Liver (tissue), 9 donors: ENCODE results near the gene OR4D9. TPM values are rescaled to one million over a fixed set of nuclear protein-coding genes. Genes with fewer than 3 reads are reported as not detected.
"Not testable (repeated sequence)": the region's sequence is repeated elsewhere in the genome, so short reads cannot be mapped to it uniquely, and the experiment has no call there.

Source experiments
- DNase-seq: peaks from one replicate; pipeline ENCODE4 v3.0.0-alpha.2; 2017; ENCODE audit warnings: low spot score
- H3K27ac ChIP-seq, 2 donors: one replicate each; pipeline ENCODE4 v1.7.0; 2013; ENCODE audit warnings: inconsistent platforms in 2 of 2, low read length in 2 of 2, control low read depth in 1 of 2, low read depth in 1 of 2, mild to moderate bottlenecking in 1 of 2
- H3K27me3 ChIP-seq, 4 donors: one replicate each; pipeline versions ENCODE4 v1.6.1 to v1.7.0; 2013; ENCODE audit warnings: low read length in 3 of 4, inconsistent platforms in 1 of 4, mild to moderate bottlenecking in 1 of 4, moderate library complexity in 1 of 4; ENCODE audit not compliant: control insufficient read depth in 4 of 4, insufficient read depth in 4 of 4
- H3K36me3 ChIP-seq, 4 donors: one replicate each; pipeline versions ENCODE4 v1.6.1 to v1.7.0; 2013; ENCODE audit warnings: low read length in 3 of 4, mild to moderate bottlenecking in 3 of 4, low read depth in 1 of 4, moderate library complexity in 1 of 4; ENCODE audit not compliant: control insufficient read depth in 4 of 4, insufficient read depth in 3 of 4
- H3K4me1 ChIP-seq, 4 donors: one replicate each; pipeline versions ENCODE4 v1.6.1 to v1.7.0; 2013; ENCODE audit warnings: low read length in 3 of 4, mild to moderate bottlenecking in 3 of 4, moderate library complexity in 1 of 4; ENCODE audit not compliant: control insufficient read depth in 4 of 4, insufficient read depth in 4 of 4
- H3K4me3 ChIP-seq, 3 donors: one replicate each; pipeline versions ENCODE4 v1.6.1 to v1.7.0; 2013; ENCODE audit warnings: low read length in 3 of 3, control low read depth in 1 of 3, low read depth in 1 of 3, mild to moderate bottlenecking in 1 of 3
- H3K9ac ChIP-seq, 2 donors: one replicate each; pipeline ENCODE4 v1.7.0; 2013; ENCODE audit warnings: low read length in 2 of 2, mild to moderate bottlenecking in 2 of 2, moderate library complexity in 2 of 2, control low read depth in 1 of 2, low read depth in 1 of 2
- H3K9me3 ChIP-seq, 4 donors: one replicate each; pipeline versions ENCODE4 v1.6.1 to v1.7.0; 2013; ENCODE audit warnings: low read length in 3 of 4; ENCODE audit not compliant: control insufficient read depth in 4 of 4
- EGR1 ChIP-seq, 2 donors: IDR thresholded peaks; 2 replicates each; pipeline ENCODE4 v1.6.1; 2016 to 2018; ENCODE audit warnings: antibody characterized with exemption in 2 of 2, low read depth in 2 of 2
- FOXA1 ChIP-seq: IDR thresholded peaks from 2 replicates; pipeline ENCODE4 v1.6.1; 2016; ENCODE audit warnings: antibody characterized with exemption
- FOXA2 ChIP-seq: IDR thresholded peaks from 2 replicates; pipeline ENCODE4 v1.6.1; 2016; ENCODE audit warnings: antibody characterized with exemption
- HNF4A ChIP-seq, 2 donors: conservative IDR thresholded peaks; 2 replicates each; pipeline ENCODE4 v1.6.1; 2016; ENCODE audit warnings: antibody characterized with exemption in 2 of 2, mild to moderate bottlenecking in 2 of 2
- HNF4G ChIP-seq: IDR thresholded peaks from 2 replicates; pipeline ENCODE4 v1.6.1; 2016; ENCODE audit warnings: antibody characterized with exemption
- JUND ChIP-seq, 2 donors: IDR thresholded peaks; 2 replicates each; pipeline ENCODE4 v1.6.1; 2016; ENCODE audit warnings: antibody characterized with exemption in 2 of 2
- NR2F2 ChIP-seq: IDR thresholded peaks from 2 replicates; pipeline ENCODE4 v1.6.1; 2016; ENCODE audit warnings: antibody characterized with exemption
- RAD21 ChIP-seq, 2 donors: IDR thresholded peaks; 2 replicates each; pipeline ENCODE4 v1.6.1; 2016; ENCODE audit warnings: antibody characterized with exemption in 2 of 2, mild to moderate bottlenecking in 2 of 2
- RXRA ChIP-seq, 2 donors: IDR thresholded peaks; 2 replicates each; pipeline ENCODE4 v1.6.1; 2017 to 2018; ENCODE audit warnings: antibody characterized with exemption in 2 of 2, mild to moderate bottlenecking in 1 of 2
- SP1 ChIP-seq: IDR thresholded peaks from 2 replicates; pipeline ENCODE4 v1.6.1; 2018; ENCODE audit warnings: antibody characterized with exemption, mild to moderate bottlenecking
- TAF1 ChIP-seq: conservative IDR thresholded peaks from 2 replicates; pipeline ENCODE4 v1.6.1; 2016; ENCODE audit warnings: antibody characterized with exemption, mild to moderate bottlenecking
- YY1 ChIP-seq: IDR thresholded peaks from 2 replicates; pipeline ENCODE4 v1.6.1; 2016; ENCODE audit warnings: antibody characterized with exemption, mild to moderate bottlenecking
- WGBS: extraction: QIAGEN DNeasy Blood & Tissue Kit; methylation state at CpG from one replicate; pipeline ENCODE4 v1.1.7; 2013; 5-methylcytosine and 5-hydroxymethylcytosine counted together
- polyA plus RNA-seq, 2 donors: library from polyadenylated mRNA; stranded (reverse) in 1 of 2; unstranded in 1 of 2; fragments of 200-250 nt in 1 of 2; fragments of >200 nt in 1 of 2; fragmentation: Nextera tagmentation in 1 of 2; extraction: Ambion mirVana in 1 of 2; gene quantifications; one replicate each; pipeline versions ENCODE4 v1.2.1 to v1.2.3, GENCODE V29; 2013 to 2015
- total RNA-seq, 2 donors: library from RNA; depleted of rRNA; stranded (reverse); fragments of >200 nt; gene quantifications; one replicate each; pipeline ENCODE4 v1.2.3, GENCODE V29; 2014
- TF ChIP-seq, protein P1 (sequence below): IDR thresholded peaks from 2 replicates; pipeline ENCODE4 v1.6.1; 2016; ENCODE audit warnings: antibody characterized with exemption
- TF ChIP-seq, protein P2 (sequence below): fragments of 150-350 bp; IDR thresholded peaks from 2 replicates; pipeline ENCODE4 v1.5.1; 2017; ENCODE audit warnings: improper control_type of control experiment, low read depth, low read length; ENCODE audit not compliant: missing input control
- TF ChIP-seq, protein P3 (sequence below): IDR thresholded peaks from 2 replicates; pipeline ENCODE4 v1.6.1; 2016; ENCODE audit warnings: antibody characterized with exemption
- donor health status: healthy.
- donor health status: healthy.
- donor health status: healthy.
- donor health status: healthy.
- donor health status: healthy.

The OR4D9 gene
- total and polyA plus RNA-seq, 4 donors: not detected

DNA sequence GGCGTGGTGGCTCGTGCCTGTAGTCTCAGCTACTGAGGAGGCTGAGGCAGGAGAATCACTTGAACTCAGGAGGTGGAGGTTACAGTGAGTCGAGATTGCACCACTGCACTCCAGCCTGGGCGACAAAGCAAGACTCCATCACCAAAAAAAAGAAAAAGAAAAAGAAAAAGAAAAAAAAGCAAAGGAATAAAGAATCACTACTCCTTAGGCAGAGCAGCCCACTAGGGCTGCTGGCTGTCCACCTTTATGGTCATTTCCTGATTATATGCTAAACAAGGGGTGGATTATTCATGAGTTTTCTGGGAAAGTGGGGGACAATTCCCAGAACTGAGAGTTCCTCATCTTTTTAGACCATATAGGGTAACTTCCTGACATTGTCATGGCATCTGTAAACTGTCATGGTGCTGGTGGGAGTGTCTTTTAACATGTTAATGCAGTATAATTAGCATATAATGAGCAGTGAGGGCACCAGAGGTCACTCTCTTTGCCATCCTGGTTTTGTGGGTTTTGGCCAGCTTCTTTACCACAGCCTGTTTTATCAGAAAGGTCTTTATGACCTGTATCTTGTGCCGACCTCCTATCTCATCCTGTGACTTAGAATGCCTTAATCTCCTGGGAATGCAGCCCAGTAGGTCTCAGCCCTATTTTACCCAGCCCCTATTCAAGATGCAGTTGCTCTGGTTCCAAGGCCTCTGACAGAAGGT, 36.4 kb downstream of the OR4D9 start:
- not testable (repeated sequence) for H3K27me3 ChIP-seq, H3K9me3 ChIP-seq, H3K27ac ChIP-seq, H3K4me3 ChIP-seq, DNase-seq, H3K9ac ChIP-seq, H3K36me3 ChIP-seq
- peaks cover 0 to 16% (median 8%) of the 10 kb centered on the region in 4 donors for H3K4me1 ChIP-seq
- WGBS: 89% methylated on average over 5 of the region's 5 CpGs
- TF ChIP-seq NR2F2: peak; percentile 33

DNA sequence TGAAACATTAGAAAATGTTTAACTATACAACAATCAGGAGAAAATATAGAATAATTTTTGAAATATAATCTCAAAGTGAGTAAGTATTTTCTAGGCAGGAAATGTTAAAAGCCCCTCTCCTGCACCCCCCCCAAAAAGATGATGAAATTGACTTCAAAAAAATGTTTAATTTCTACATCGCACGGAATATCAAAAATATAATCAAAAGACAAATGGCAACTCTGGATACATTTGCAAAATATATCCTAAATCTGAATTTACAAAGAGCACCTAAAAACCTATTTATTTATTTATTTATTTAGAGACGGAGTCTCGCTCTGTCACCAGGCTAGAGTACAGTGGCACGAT, 36.9 kb downstream of the OR4D9 start:
- H3K9me3 ChIP-seq: no peaks in the 10 kb centered on the region
- H3K27ac ChIP-seq: no peak overlapping the region
- H3K9ac ChIP-seq: no peak overlapping the region
- no peak for TF ChIP-seq FOXA1
- TF ChIP-seq YY1: no peak
- TF ChIP-seq, protein P1, sequence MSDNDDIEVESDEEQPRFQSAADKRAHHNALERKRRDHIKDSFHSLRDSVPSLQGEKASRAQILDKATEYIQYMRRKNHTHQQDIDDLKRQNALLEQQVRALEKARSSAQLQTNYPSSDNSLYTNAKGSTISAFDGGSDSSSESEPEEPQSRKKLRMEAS: no peak
- no peak for TF ChIP-seq JUND (IDR thresholded peaks at IDR 0.05)
- H3K4me3 ChIP-seq: no peak overlapping the region
- 99% methylated on average over 5 of the region's 5 CpGs for WGBS
- no peaks in the 10 kb centered on the region for H3K27me3 ChIP-seq
- H3K36me3 ChIP-seq: no peaks in the 10 kb centered on the region
- no peak for DNase-seq
- peaks cover 0 to 16% (median 8%) of the 10 kb centered on the region in 4 donors for H3K4me1 ChIP-seq

DNA sequence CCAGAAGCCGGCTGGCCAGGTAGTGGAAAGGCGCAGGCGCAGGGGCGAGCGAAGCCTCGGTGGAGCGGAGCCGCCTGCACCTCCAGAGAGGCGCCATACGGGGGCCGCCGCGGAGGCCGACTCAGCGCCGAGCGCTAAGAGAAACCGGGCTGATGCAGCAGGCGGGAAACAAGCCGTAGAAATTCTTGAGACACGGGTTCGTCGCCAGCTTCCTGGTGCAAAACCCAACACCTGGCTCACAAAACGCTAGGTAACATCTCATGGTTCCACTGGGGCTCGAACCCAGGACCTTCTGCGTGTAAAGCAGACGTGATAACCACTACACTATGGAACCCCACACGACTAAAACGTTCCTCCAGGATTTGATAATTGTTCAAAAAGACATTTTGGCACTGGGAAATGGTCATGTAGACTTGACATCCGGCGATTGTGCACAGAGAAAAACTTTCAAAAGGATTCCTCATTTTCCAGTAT, 39.1 kb downstream of the OR4D9 start:
- Histone ChIP-seq H3K27ac (peak overlapping the region; percentile 73 to 74), H3K36me3 (no peaks in the 10 kb centered on the region), H3K4me1 (peaks cover 0 to 16% (median 8%) of the 10 kb centered on the region in 4 donors), H3K9me3 (no peaks in the 10 kb centered on the region), H3K9ac (peak overlapping the region; percentile 30 to 60), H3K4me3 (peak overlapping the region; percentile 56 to 62 (median 56)), H3K27me3 (no peaks in the 10 kb centered on the region)
- WGBS: under 1% methylated on average over 31 of the region's 31 CpGs
- DNase-seq: peak; percentile 82
- TF ChIP-seq SP1 (no peak), TAF1 (no peak), HNF4G (no peak), YY1 (peak; percentile 27), JUND (IDR thresholded peaks at IDR 0.05) (peak; percentile 6 to 50), RXRA (IDR thresholded peaks at IDR 0.05) (peak; percentile 28 to 49), RAD21 (IDR thresholded peaks at IDR 0.05) (peak; percentile 29 to 53), EGR1 (IDR thresholded peaks at IDR 0.05; ENCODE audit: low read depth in 2 of 2) (peak in 1 of 2 donors; percentile 44), FOXA2 (no peak), HNF4A (conservative IDR thresholded peaks at IDR 0.05) (peak; percentile 19 to 47)
- TF ChIP-seq, protein P1: peak; percentile 6
- TF ChIP-seq, protein P2, sequence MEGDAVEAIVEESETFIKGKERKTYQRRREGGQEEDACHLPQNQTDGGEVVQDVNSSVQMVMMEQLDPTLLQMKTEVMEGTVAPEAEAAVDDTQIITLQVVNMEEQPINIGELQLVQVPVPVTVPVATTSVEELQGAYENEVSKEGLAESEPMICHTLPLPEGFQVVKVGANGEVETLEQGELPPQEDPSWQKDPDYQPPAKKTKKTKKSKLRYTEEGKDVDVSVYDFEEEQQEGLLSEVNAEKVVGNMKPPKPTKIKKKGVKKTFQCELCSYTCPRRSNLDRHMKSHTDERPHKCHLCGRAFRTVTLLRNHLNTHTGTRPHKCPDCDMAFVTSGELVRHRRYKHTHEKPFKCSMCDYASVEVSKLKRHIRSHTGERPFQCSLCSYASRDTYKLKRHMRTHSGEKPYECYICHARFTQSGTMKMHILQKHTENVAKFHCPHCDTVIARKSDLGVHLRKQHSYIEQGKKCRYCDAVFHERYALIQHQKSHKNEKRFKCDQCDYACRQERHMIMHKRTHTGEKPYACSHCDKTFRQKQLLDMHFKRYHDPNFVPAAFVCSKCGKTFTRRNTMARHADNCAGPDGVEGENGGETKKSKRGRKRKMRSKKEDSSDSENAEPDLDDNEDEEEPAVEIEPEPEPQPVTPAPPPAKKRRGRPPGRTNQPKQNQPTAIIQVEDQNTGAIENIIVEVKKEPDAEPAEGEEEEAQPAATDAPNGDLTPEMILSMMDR: peak; percentile 34
- TF ChIP-seq, protein P3, sequence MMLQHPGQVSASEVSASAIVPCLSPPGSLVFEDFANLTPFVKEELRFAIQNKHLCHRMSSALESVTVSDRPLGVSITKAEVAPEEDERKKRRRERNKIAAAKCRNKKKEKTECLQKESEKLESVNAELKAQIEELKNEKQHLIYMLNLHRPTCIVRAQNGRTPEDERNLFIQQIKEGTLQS: peak; percentile 99
